A673 (cell line): ENCODE results near the gene CHD5. TPM values are rescaled to one million over a fixed set of nuclear protein-coding genes. Genes with fewer than 3 reads are reported as not detected.
A peak's percentile ranks its signal among the peaks of the same experiment; 100 is the strongest.
"Not testable (repeated sequence)": the region's sequence is repeated elsewhere in the genome, so short reads cannot be mapped to it uniquely, and the experiment has no call there.

ENCODE experiments used
- BruUV-seq: library from RNA; stranded (reverse); fragments of 400-500 nt; replicated peaks from 2 replicates; lab custom pipeline; 2021; lab: Mats Ljungman, UMichigan
- CTCF ChIA-PET: fragments of 300-600 bp; sonication (Branson Sonifier 250); formaldehyde crosslinking; loops from one replicate; lab custom pipeline; 2022; ENCODE audit warnings: antibody characterized with exemption; lab: Charles Lee
- POLR2A ChIA-PET: fragments of 300-600 bp; sonication (Branson Sonifier 250); formaldehyde crosslinking; loops from one replicate; lab custom pipeline; 2022; ENCODE audit warnings: antibody characterized with exemption; ENCODE audit not compliant: low non-redundant PET; lab: Charles Lee
- DNase-seq: peaks from one replicate; pipeline ENCODE4 v3.0.0-alpha.2; 2015; ENCODE audit warnings: low spot score
- H3K27ac ChIP-seq: fragments of 200-600 bp; sonication (generic); 2 replicates; pipeline ENCODE4 v1.5.1; 2016; ENCODE audit warnings: mixed run types, low read depth, mild to moderate bottlenecking, mixed read lengths, antibody characterized with exemption, low read length; ENCODE audit not compliant: poor library complexity, severe bottlenecking
- H3K27me3 ChIP-seq: fragments of 200-600 bp; sonication (generic); replicated peaks from 2 replicates; pipeline ENCODE4 v1.6.1; 2017; ENCODE audit warnings: mixed run types, low read depth, mild to moderate bottlenecking, mixed read lengths, antibody characterized with exemption, low read length; ENCODE audit not compliant: insufficient read depth, poor library complexity
- H3K36me3 ChIP-seq: fragments of 200-600 bp; sonication (generic); 2 replicates; pipeline ENCODE4 v1.6.1; 2016; ENCODE audit warnings: mixed run types, mild to moderate bottlenecking, mixed read lengths, antibody characterized with exemption, low read length; ENCODE audit not compliant: insufficient read depth, poor library complexity, severe bottlenecking
- H3K4me1 ChIP-seq: fragments of 200-600 bp; sonication (generic); 2 replicates; pipeline ENCODE4 v1.6.1; 2017; ENCODE audit warnings: mixed run types, mild to moderate bottlenecking, mixed read lengths, antibody characterized with exemption, low read length; ENCODE audit not compliant: insufficient read depth, poor library complexity, severe bottlenecking
- H3K4me3 ChIP-seq: fragments of 200-600 bp; sonication (generic); 2 replicates; pipeline ENCODE4 v1.5.1; 2016; ENCODE audit warnings: low read depth, mixed run types, mild to moderate bottlenecking, mixed read lengths, low read length; ENCODE audit not compliant: poor library complexity, severe bottlenecking
- H3K9me3 ChIP-seq: fragments of 200-600 bp; sonication (generic); 2 replicates; pipeline ENCODE4 v1.6.1; 2016; ENCODE audit warnings: mixed run types, low read depth, mild to moderate bottlenecking, mixed read lengths, antibody characterized with exemption, low read length; ENCODE audit not compliant: poor library complexity, severe bottlenecking
- EZH2 ChIP-seq: fragments of 200-600 bp; sonication (generic); IDR thresholded peaks from 2 replicates; pipeline ENCODE4 v1.6.1; 2017; ENCODE audit warnings: borderline replicate concordance, low read depth, mild to moderate bottlenecking, mixed read lengths, antibody characterized with exemption, low read length; ENCODE audit not compliant: poor library complexity, severe bottlenecking
- intact Hi-C: fragments of 100-400 bp; cut with micrococcal nuclease; formaldehyde crosslinking; loops from one replicate; pipeline ENCODE4 v1.10.0; 2022; ENCODE audit not compliant: unreplicated experiment
- total RNA-seq: library from RNA; stranded (reverse); gene quantifications from 2 replicates; pipeline ENCODE4 v1.2.3, GENCODE V29; 2021
- TF ChIP-seq, protein P1 (sequence below): fragments of 300-800, 200-600 bp; sonication (generic); conservative IDR thresholded peaks from 2 replicates; pipeline ENCODE4 v1.5.1; 2017; ENCODE audit warnings: low read depth, mild to moderate bottlenecking, antibody characterized with exemption, low read length, moderate library complexity, mixed read lengths

CHD5 gene
- total RNA-seq, 1 experiment from 2014 or later, result 0.58 TPM

DNA sequence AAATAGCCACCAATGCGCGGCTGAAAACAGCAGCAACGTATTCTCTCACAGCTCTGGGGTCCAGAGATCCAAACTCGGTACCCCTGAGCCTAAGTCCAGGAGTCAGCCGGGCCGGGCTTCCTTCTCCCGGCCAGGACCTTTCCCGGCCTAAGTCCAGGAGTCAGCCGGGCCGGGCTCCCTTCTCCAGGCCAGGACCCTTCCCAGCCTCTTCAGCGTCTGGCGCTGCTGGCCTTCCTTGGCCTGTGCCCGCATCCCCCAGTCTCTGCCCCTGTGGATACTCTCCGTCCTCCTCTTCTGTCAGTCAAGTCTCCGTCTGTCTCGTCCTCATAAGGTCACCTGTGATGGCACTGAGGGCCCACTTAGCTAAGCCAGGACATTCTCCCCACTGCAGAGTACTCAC is 102.2 kb downstream of the CHD5 start:
- intact Hi-C loops, result no loop called here
- no peak for TF ChIP-seq EZH2
- TF ChIP-seq, protein P1, sequence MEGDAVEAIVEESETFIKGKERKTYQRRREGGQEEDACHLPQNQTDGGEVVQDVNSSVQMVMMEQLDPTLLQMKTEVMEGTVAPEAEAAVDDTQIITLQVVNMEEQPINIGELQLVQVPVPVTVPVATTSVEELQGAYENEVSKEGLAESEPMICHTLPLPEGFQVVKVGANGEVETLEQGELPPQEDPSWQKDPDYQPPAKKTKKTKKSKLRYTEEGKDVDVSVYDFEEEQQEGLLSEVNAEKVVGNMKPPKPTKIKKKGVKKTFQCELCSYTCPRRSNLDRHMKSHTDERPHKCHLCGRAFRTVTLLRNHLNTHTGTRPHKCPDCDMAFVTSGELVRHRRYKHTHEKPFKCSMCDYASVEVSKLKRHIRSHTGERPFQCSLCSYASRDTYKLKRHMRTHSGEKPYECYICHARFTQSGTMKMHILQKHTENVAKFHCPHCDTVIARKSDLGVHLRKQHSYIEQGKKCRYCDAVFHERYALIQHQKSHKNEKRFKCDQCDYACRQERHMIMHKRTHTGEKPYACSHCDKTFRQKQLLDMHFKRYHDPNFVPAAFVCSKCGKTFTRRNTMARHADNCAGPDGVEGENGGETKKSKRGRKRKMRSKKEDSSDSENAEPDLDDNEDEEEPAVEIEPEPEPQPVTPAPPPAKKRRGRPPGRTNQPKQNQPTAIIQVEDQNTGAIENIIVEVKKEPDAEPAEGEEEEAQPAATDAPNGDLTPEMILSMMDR, result no peak
- H3K4me3 ChIP-seq, result no peak overlapping the region
- CTCF ChIA-PET, result no interaction called here
- DNase-seq, result no peak
- H3K9me3 ChIP-seq, result no peaks in the 10 kb centered on the region
- H3K27ac ChIP-seq, result no peak overlapping the region
- POLR2A ChIA-PET, result no interaction called here
- H3K36me3 ChIP-seq, result no peaks in the 10 kb centered on the region
- no TSS peak for BruUV-seq
- H3K4me1 ChIP-seq, result no peaks in the 10 kb centered on the region
- H3K27me3 ChIP-seq, result no peaks in the 10 kb centered on the region

DNA sequence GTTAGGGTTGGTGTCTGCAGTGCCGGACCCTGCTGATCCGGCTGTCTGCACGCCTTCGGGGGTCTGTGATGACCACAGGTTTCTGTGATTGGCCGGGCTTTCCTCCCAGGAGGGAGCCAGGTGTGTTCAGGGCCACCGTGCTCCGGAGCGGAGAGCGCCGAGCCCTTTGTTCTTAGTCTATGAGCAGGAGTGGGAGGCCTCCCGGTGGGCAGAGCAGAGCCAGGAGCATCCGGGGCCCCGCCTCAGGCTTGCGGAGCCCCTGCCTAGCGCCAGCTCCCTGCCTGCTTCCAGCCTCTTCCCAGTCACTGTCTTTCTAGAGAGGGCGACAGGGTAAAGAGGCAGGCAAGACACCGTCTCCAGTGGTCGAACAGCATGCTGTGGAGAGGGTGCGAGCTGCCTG is 102.6 kb downstream of the CHD5 start:
- TF ChIP-seq, protein P1, result no peak
- no peak for TF ChIP-seq EZH2
- ChIA-PET CTCF (no interaction called here), POLR2A (no interaction called here)
- no peaks in the 10 kb centered on the region for H3K36me3 ChIP-seq
- no peaks in the 10 kb centered on the region for H3K9me3 ChIP-seq
- intact Hi-C loops, result no loop called here
- H3K4me1 ChIP-seq, result no peaks in the 10 kb centered on the region
- no peak overlapping the region for H3K4me3 ChIP-seq
- DNase-seq, result no peak
- no TSS peak for BruUV-seq
- no peaks in the 10 kb centered on the region for H3K27me3 ChIP-seq
- H3K27ac ChIP-seq, result no peak overlapping the region

DNA sequence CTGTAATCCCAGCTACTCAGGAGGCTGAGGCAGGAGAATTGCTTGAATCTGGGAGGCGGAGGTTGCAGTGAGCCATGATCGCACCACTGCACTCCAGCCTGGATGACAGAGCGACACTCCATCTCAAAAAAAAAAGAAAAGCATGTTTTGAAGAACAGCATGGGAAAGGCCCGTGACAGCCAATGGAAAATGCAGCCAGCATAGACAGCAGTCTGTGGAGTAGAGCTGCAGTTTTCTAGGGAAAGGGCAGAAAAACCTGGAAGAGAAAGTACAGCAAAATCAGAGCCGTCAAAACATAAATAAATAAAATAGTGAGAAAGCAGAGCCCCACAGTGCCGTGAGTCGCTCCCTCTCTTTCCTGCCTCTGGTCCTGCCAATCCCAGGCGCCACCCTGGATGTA is 103.1 kb downstream of the CHD5 start:
- POLR2A ChIA-PET, BruUV-seq, H3K4me3 ChIP-seq, H3K36me3 ChIP-seq, CTCF ChIA-PET, DNase-seq, intact Hi-C loops, H3K27ac ChIP-seq, H3K27me3 ChIP-seq, H3K4me1 ChIP-seq, H3K9me3 ChIP-seq: not testable (repeated sequence)

DNA sequence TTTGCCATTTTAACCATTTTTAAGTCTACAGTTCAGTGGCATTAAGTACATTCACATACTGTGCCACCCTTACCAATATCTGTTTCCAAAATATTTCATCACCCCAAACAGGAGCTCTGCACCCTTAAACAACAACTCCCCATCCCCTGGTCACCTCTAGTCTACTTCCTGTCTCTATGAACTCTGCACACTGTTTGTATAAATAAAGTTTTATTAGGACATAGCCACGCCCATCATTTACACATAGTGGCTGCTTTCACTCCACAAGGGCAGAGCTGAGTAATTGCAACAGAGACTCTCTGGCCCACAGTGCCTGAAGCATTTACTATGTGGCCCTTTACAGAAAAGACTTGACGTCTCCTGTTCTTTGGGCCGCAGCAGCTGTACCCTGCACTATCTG is 104.4 kb downstream of the CHD5 start:
- H3K27me3 ChIP-seq, result no peaks in the 10 kb centered on the region
- H3K27ac ChIP-seq, result no peak overlapping the region
- H3K36me3 ChIP-seq, result no peaks in the 10 kb centered on the region
- CTCF ChIA-PET, result no interaction called here
- TF ChIP-seq, protein P1, result no peak
- no peak for TF ChIP-seq EZH2
- POLR2A ChIA-PET, result no interaction called here
- no peaks in the 10 kb centered on the region for H3K9me3 ChIP-seq
- peak; percentile 37 for DNase-seq
- no peak overlapping the region for H3K4me3 ChIP-seq
- H3K4me1 ChIP-seq, result no peaks in the 10 kb centered on the region
- BruUV-seq, result no TSS peak
- intact Hi-C loops, result no loop called here
